HG02798 (cell line): ENCODE results near the gene SLN.

Experiments used
- ATAC-seq: cut with Tn5 transposase; IDR thresholded peaks from one replicate; pipeline ENCODE4 v1.9.1; 2021; ENCODE audit warnings: mild to moderate bottlenecking; ENCODE audit not compliant: unreplicated experiment, poor library complexity

SLN gene

GRCh38 chr11:107720303-107720774 lies 8.5 kb upstream of the SLN start:
- no peak for ATAC-seq

GRCh38 chr11:107719557-107720302 lies 7.9 kb upstream of the SLN start:
- no peak for ATAC-seq

- no peak for ATAC-seq
Observed at GRCh38 chr11:107719073-107719472, 7.2 kb upstream of the SLN start.

- ATAC-seq: no peak
Observed at GRCh38 chr11:107716884-107717532, 5.2 kb upstream of the SLN start.

GRCh38 chr11:107713009-107713408 lies 1.2 kb upstream of the SLN start:
- no peak for ATAC-seq

- no peak for ATAC-seq
Observed at GRCh38 chr11:107710301-107710700, 1.6 kb downstream of the SLN start.

- no peak for ATAC-seq
Observed at GRCh38 chr11:107708792-107709191, 3.1 kb downstream of the SLN start.

GRCh38 chr11:107707807-107708206 lies 4.0 kb downstream of the SLN start:
- no peak for ATAC-seq

GRCh38 chr11:107707215-107707671 lies 4.6 kb downstream of the SLN start:
- ATAC-seq: no peak

- ATAC-seq: no peak
Observed at GRCh38 chr11:107706531-107706930, 5.3 kb downstream of the SLN start.

- ATAC-seq: no peak
Observed at GRCh38 chr11:107705027-107705426, 6.8 kb downstream of the SLN start.

- ATAC-seq: no peak
Observed at GRCh38 chr11:107704451-107704850, 7.4 kb downstream of the SLN start.

GRCh38 chr11:107702723-107703122 lies 9.1 kb downstream of the SLN start:
- no peak for ATAC-seq

GRCh38 chr11:107702109-107702660 lies 9.7 kb downstream of the SLN start:
- no peak for ATAC-seq

- no peak for ATAC-seq
Observed at GRCh38 chr11:107699371-107700285, 12.2 kb downstream of the SLN start.

- ATAC-seq: no peak
Observed at GRCh38 chr11:107697291-107697690, 14.6 kb downstream of the SLN start.

GRCh38 chr11:107696140-107696539 lies 15.7 kb downstream of the SLN start:
- no peak for ATAC-seq

GRCh38 chr11:107695446-107695845 lies 16.4 kb downstream of the SLN start:
- ATAC-seq: no peak

- no peak for ATAC-seq
Observed at GRCh38 chr11:107691000-107691750, 20.7 kb downstream of the SLN start.
